Activated CD4-positive, alpha-beta memory T cell treated with anti-CD3 and anti-CD28 coated beads for 36 hours (primary cell): ENCODE results near the gene PSMC3IP. TPM values are rescaled to one million over a fixed set of nuclear protein-coding genes. Genes with fewer than 3 reads are reported as not detected.

Source experiments
- CTCF ChIA-PET: fragments of 350-600 bp; sonication (Branson Sonifier 250); formaldehyde crosslinking; loops from one replicate; lab custom pipeline; 2021; ENCODE audit warnings: antibody characterized with exemption, inconsistent platforms; lab: Charles Lee
- POLR2A ChIA-PET: fragments of 350-600 bp; sonication (Branson Sonifier 250); formaldehyde crosslinking; loops from one replicate; lab custom pipeline; 2021; ENCODE audit warnings: antibody characterized with exemption; lab: Charles Lee
- DNase-seq: peaks from one replicate; pipeline ENCODE4 v3.0.0-alpha.2; 2020
- H3K27ac Mint-ChIP-seq: one replicate; pipeline ENCODE4 v1.8.0; 2021; ENCODE audit warnings: mixed read lengths
- H3K27me3 Mint-ChIP-seq: one replicate; pipeline ENCODE4 v1.8.0; 2021; ENCODE audit warnings: mixed read lengths
- H3K36me3 Mint-ChIP-seq: one replicate; pipeline ENCODE4 v1.8.0; 2021; ENCODE audit warnings: mixed read lengths
- H3K4me1 Mint-ChIP-seq: one replicate; pipeline ENCODE4 v1.8.0; 2021; ENCODE audit warnings: low read depth, mixed read lengths
- H3K4me3 Mint-ChIP-seq: one replicate; pipeline ENCODE4 v1.8.0; 2021; ENCODE audit warnings: mild to moderate bottlenecking, mixed read lengths
- H3K9me3 Mint-ChIP-seq: one replicate; pipeline ENCODE4 v1.8.0; 2021; ENCODE audit warnings: mixed read lengths
- intact Hi-C: fragments of 100-400 bp; cut with micrococcal nuclease; formaldehyde crosslinking; loops from one replicate; pipeline ENCODE4 v1.15.1; 2023
- total RNA-seq, 2 experiments: library from RNA; stranded (reverse); gene quantifications; one replicate each; pipeline ENCODE4 v1.2.3, GENCODE V29; 2021

PSMC3IP gene
- total RNA-seq, 2 experiments from 2014 or later: 26.4 to 29.4 TPM

DNA sequence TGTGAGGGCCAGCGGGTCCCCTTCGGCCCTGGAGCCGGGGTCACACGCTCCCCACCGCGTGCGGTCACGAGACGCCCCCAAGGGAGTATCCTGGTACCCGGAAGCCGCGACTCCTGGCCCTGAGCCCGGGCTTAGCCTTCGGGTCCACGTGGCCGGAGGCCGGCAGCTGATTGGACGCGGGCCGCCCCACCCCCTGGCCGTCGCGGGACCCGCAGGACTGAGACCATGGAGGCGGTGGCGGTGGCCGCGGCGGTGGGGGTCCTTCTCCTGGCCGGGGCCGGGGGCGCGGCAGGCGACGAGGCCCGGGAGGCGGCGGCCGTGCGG is 41.5 kb downstream of the PSMC3IP start, which contains the start of gene NAGLU:
Gene NAGLU, plus strand, starts transcription at position 194 of the 324 bp plus-strand sequence. Its CDS starts 32 bp downstream, at position 226.
- H3K27me3 Mint-ChIP-seq: peaks cover 4% of the 10 kb centered on the region
- ChIA-PET CTCF (interaction anchor here (0.7 to 2.1 kb wide), 15 partner anchors 9 to 519 kb away, joined by 3 to 15 read pairs (median 4); partner anchors contain the start of genes DNAJC7 and PSMC3IP), POLR2A (interaction anchor here (1.0 to 1.6 kb wide), 5 partner anchors 19 to 147 kb away, joined by 3 to 6 read pairs (median 3); partner anchors contain the start of genes PSMC3IP and STAT3)
- peak within 1 kb of the TSS; percentile 74 for H3K27ac Mint-ChIP-seq
- peak within 1 kb of the TSS; percentile 87 for H3K4me3 Mint-ChIP-seq
- intact Hi-C loops: loop anchor here (5.0 to 10.0 kb wide), 2 partner anchors 141 to 351 kb away; partner anchors contain the start of genes HCRT, KCNH4 and PLEKHH3
- DNase-seq: peak; percentile 91
- H3K36me3 Mint-ChIP-seq: peaks cover 6% of the 10 kb centered on the region
- peaks cover 32% of the 10 kb centered on the region for H3K4me1 Mint-ChIP-seq
- H3K9me3 Mint-ChIP-seq: no peaks in the 10 kb centered on the region

DNA sequence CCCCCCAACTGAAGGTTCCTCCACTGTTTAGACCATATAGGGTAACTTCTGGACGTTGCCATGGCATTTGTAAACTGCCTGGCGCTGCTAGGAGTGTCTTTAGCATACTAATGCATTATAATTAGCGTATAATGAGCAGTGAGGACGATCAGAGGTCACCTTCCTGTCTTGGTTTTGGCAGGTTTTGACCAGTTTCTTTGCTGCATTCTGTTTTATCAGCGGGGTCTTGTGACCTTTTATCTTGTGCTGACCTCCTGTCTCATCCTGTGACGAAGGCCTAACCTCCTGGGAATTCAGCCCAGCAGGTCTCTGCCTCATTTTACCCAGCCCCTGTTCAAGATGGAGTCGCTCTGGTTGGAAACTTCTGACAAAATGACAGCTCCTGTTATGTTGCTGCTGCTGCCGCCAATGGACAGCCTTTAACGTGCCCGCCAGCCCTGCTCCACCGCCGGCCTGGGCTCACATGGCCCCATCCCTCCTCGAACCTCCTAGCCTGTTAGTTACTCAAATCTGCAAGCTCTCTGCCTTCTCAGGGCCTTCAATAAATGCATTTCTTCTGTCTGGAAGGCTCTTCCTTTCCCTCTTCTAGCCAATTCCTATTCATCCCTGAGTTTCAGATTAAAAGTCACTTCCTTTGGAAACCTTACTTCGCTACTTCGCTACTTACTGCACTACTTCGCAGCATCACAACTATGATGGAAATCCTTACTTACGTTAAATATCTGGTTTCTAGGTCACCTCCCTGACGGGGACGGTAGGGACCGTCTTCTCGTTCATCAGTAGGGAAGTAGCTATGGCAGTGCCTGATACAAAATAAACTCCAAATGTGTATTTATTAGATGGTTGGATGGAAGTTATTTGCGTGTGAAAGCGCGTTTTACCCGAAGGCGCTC is 42.1 kb downstream of the PSMC3IP start:
- no peaks in the 10 kb centered on the region for H3K9me3 Mint-ChIP-seq
- peaks cover 30% of the 10 kb centered on the region for H3K4me1 Mint-ChIP-seq
- intact Hi-C loops: loop anchor here (5.0 to 10.0 kb wide), 2 partner anchors 142 to 351 kb away; partner anchors contain the start of genes HCRT, KCNH4 and PLEKHH3
- H3K27me3 Mint-ChIP-seq: peaks cover 4% of the 10 kb centered on the region
- peak overlapping the region; percentile 67 for H3K27ac Mint-ChIP-seq
- DNase-seq: no peak
- peaks cover 4% of the 10 kb centered on the region for H3K36me3 Mint-ChIP-seq
- peak overlapping the region; percentile 75 for H3K4me3 Mint-ChIP-seq
- CTCF ChIA-PET: interaction anchor here (0.7 to 2.1 kb wide), 14 partner anchors 8 to 518 kb away, joined by 3 to 15 read pairs (median 6); partner anchors contain the start of genes DNAJC7 and PSMC3IP
- POLR2A ChIA-PET: interaction anchor here (1.0 to 1.6 kb wide), 3 partner anchors 19 to 42 kb away, joined by 3 to 6 read pairs (median 3); partner anchors contain the start of gene PSMC3IP

DNA sequence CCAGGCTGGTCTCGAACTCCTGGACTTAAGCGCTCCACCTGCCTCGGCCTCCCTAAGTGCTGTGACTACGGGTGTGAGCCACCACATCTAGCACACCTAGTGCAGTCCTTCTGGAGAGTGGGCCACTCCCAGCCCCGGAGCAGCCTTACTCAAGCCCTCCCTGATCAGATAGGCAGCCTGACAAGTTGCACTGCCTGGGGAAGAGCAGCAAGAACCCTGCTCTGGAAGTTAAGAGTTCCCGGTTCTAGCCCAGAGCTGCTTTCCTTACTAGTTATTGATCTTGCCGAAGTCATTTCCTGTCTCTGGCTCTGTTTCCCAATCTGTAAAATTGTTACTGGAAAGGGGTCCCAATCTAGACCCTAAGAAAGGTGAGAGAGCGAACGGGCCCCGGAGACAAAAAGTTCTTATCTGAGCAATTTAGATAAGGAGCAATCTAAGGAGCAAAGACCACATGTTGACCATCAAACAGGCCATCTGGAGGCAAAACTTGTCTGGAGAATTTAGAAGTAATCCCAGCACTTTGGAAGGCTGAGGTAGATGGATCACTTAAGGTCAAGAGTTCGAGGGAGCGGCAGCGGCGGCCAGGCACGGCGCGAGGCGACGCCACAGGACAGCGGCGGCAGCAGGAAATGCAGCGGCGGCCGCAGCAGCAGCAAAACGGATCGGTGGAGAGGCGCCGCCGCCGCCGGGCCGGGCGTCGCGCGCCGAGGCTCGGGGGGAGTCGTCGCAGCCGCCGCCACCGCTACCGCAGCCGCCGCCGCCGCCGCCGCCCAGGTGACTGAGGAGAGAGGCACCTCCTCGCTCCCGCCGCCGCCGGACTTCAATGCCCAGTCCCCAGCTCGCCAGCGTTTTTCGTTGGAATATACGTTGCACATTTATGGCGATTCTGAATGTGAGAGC is 45.8 kb downstream of the PSMC3IP start:
- CTCF ChIA-PET: interaction anchor here (0.7 to 2.3 kb wide), 4 partner anchors 12 to 103 kb away, joined by 3 to 11 read pairs (median 6); no protein-coding TSS in a partner anchor
- peaks cover 4% of the 10 kb centered on the region for H3K27me3 Mint-ChIP-seq
- peak; percentile 68 for DNase-seq
- intact Hi-C loops: loop anchor here (10.0 kb wide), 1 partner anchor 347 kb away; the partner anchor contains the start of genes HCRT and KCNH4
- peaks cover 32% of the 10 kb centered on the region for H3K4me1 Mint-ChIP-seq
- no peaks in the 10 kb centered on the region for H3K36me3 Mint-ChIP-seq
- H3K9me3 Mint-ChIP-seq: no peaks in the 10 kb centered on the region
- H3K27ac Mint-ChIP-seq: no peak overlapping the region
- POLR2A ChIA-PET: interaction anchor here (0.9 kb wide), 1 partner anchor 219 kb away, joined by 3 read pairs; no protein-coding TSS in a partner anchor
- H3K4me3 Mint-ChIP-seq: peak overlapping the region; percentile 70

DNA sequence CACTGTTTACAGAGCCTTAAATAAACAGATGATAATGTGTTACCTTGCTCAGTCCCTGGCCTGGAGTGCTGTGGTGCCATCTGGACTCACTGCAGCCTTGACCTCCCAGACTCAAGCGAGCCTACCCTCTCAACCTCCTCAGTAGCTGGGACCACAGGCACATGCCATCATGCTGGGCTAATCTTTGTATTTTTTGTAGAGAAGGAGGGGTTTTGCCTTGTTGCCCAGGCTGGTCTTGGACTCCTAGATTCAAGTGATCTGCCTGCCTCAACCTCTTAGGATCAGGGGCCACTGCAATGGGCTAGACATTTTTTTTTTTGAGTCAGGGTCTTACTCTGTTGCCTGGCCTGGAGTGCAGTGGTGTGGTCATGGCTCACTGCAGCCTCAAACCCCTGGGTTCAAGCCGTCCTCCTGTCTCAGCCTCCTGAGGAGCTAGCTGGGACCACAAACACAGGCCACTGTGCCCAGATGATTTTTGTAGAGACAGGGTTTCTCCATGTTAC is 46.5 kb downstream of the PSMC3IP start:
- peak overlapping the region; percentile 70 for H3K4me3 Mint-ChIP-seq
- CTCF ChIA-PET: interaction anchor here (0.6 to 2.3 kb wide), 5 partner anchors 11 to 103 kb away, joined by 3 to 11 read pairs (median 7); no protein-coding TSS in a partner anchor
- peaks cover 30% of the 10 kb centered on the region for H3K4me1 Mint-ChIP-seq
- no peak for DNase-seq
- intact Hi-C loops: loop anchor here (10.0 kb wide), 1 partner anchor 346 kb away; the partner anchor contains the start of genes HCRT and KCNH4
- H3K27me3 Mint-ChIP-seq: peaks cover 4% of the 10 kb centered on the region
- POLR2A ChIA-PET: interaction anchor here (0.9 kb wide), 1 partner anchor 218 kb away, joined by 3 read pairs; no protein-coding TSS in a partner anchor
- H3K9me3 Mint-ChIP-seq: no peaks in the 10 kb centered on the region
- no peaks in the 10 kb centered on the region for H3K36me3 Mint-ChIP-seq
- no peak overlapping the region for H3K27ac Mint-ChIP-seq

DNA sequence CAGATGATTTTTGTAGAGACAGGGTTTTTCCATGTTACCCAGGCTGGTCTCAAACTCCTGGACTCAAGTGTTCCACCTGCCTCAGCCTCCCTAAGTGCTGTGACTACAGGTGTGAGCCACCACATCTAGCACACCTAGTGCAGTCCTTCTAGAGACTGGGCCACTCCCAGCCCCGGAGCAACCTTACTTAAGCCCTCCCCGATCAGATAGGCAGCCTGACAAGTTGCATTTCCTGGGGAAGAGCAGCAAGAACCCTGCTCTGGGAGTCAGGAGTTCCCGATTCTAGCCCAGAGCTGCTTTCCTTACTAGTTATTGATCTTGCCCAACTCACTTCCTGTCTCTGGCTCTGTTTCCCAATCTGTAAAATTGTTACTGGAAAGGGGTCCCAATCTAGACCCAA is 48.5 kb downstream of the PSMC3IP start:
- peaks cover 7% of the 10 kb centered on the region for H3K27me3 Mint-ChIP-seq
- ChIA-PET CTCF (interaction anchor here (1.0 to 1.3 kb wide), 2 partner anchors 13 to 126 kb away, joined by 3 to 5 read pairs; no protein-coding TSS in a partner anchor), POLR2A (no interaction called here)
- DNase-seq: no peak
- H3K4me3 Mint-ChIP-seq: no peak overlapping the region
- H3K9me3 Mint-ChIP-seq: no peaks in the 10 kb centered on the region
- peaks cover 33% of the 10 kb centered on the region for H3K4me1 Mint-ChIP-seq
- no peak overlapping the region for H3K27ac Mint-ChIP-seq
- intact Hi-C loops: no loop called here
- H3K36me3 Mint-ChIP-seq: no peaks in the 10 kb centered on the region

DNA sequence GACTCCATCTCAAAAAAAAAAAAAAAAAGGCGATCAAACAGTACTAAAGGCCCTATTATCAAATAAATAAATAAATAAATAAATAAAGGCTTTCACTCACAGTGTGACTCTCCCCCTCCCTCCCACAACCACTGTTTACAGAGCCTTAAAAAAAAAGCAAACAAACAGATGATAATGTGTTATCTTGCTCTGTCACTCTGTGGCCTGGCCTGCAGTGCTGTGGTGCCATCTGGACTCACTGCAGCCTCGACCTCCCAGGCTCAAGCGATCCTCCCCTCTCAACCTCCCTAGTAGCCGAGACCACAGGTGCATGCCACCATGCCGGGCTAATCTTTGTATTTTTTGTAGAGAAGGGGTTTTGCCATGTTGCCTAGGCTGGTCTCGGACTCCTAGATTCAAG is 49.6 kb downstream of the PSMC3IP start:
- H3K4me1 Mint-ChIP-seq: peaks cover 37% of the 10 kb centered on the region
- DNase-seq: no peak
- H3K36me3 Mint-ChIP-seq: no peaks in the 10 kb centered on the region
- no peaks in the 10 kb centered on the region for H3K9me3 Mint-ChIP-seq
- no peak overlapping the region for H3K27ac Mint-ChIP-seq
- no peak overlapping the region for H3K4me3 Mint-ChIP-seq
- H3K27me3 Mint-ChIP-seq: peaks cover 9% of the 10 kb centered on the region
- intact Hi-C loops: no loop called here
- ChIA-PET POLR2A (no interaction called here), CTCF (interaction anchor here (0.6 to 2.2 kb wide), 42 partner anchors 8 to 488 kb away, joined by 3 to 23 read pairs (median 4); partner anchors contain the start of genes CAVIN1 and NAGLU)

DNA sequence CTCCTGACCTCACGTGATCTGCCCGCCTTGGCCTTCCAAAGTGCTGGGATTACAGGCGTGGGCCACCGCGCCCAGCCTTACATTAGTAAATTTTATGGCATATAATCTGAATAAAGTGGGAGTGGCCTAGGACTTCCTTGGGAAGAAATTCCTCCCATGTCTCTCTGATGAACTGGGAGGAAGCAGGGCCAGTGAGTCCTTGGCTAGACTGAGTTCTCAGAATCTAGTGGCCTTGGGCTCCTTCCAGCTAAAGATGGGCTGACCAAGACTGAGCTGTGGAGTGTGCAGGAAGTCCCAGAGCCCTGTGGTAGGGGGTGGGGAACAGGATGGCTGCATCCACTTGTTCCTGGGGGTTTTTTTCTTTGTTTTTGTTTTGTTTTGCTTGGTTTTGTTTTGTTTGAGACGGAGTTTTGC is 51.5 kb downstream of the PSMC3IP start:
- Mint-ChIP-seq H3K27ac (no peak overlapping the region), H3K36me3 (peaks cover 10% of the 10 kb centered on the region), H3K4me3 (no peak overlapping the region), H3K4me1 (peaks cover 31% of the 10 kb centered on the region), H3K9me3 (no peaks in the 10 kb centered on the region), H3K27me3 (peaks cover 9% of the 10 kb centered on the region)
- POLR2A ChIA-PET: no interaction called here
- intact Hi-C loops: no loop called here
- CTCF ChIA-PET: interaction anchor here (1.6 to 2.2 kb wide), 4 partner anchors 103 to 212 kb away, joined by 5 to 23 read pairs (median 13); partner anchors contain the start of gene CAVIN1
- no peak for DNase-seq

DNA sequence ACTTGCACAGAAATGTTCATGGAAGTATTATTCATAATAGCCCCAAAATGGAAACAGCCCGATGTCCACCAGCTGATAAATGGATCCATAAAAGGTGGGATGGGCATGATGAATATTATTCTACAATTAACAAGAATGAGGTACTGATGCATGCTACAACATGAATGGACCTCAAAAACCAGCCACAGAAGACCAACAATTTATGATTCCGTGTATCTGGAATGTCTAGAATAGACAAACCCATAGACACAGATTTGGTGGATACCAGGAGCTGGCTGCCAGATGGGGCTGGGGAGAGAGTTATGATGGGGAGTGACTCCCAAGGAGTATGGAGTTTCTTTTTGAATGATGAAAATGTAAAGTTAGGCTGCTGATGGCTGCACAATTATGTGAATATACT is 52.3 kb downstream of the PSMC3IP start:
- intact Hi-C loops: no loop called here
- ChIA-PET POLR2A (interaction anchor here (1.0 kb wide), 1 partner anchor 93 kb away, joined by 3 read pairs; no protein-coding TSS in a partner anchor), CTCF (interaction anchor here (0.6 to 1.9 kb wide), 3 partner anchors 11 to 204 kb away, joined by 3 to 7 read pairs (median 4); partner anchors contain the start of gene NAGLU)
- Mint-ChIP-seq H3K27ac (no peak overlapping the region), H3K9me3 (no peaks in the 10 kb centered on the region), H3K27me3 (peaks cover 9% of the 10 kb centered on the region), H3K36me3 (peaks cover 10% of the 10 kb centered on the region), H3K4me1 (peaks cover 25% of the 10 kb centered on the region), H3K4me3 (no peak overlapping the region)
- DNase-seq: no peak

DNA sequence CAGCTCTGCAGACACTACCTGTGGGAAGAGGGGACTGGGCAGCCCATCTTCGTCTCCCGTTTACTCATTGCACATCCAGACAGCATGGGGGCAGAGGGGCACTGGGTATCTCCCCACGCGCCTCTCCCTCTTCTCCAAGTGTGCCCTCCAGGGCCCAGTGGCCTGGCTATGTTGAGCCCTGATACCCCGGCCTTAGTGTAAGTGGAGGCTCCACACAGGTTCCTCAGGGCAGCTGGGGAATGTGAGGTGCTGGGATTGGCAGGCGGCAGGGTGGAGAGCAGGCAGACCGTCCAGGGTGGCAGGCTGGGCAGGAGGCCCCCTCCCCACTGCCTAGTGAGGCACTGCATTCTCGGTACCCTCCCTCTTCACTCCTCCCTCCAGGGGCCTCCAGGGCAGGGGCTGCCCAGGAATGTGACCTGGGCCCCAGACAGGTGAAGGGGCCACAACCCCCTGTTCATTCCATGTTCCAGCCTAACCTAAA is 54.7 kb downstream of the PSMC3IP start:
- Mint-ChIP-seq H3K27me3 (peaks cover 9% of the 10 kb centered on the region), H3K27ac (no peak overlapping the region), H3K4me1 (peaks cover 15% of the 10 kb centered on the region), H3K4me3 (no peak overlapping the region), H3K36me3 (peaks cover 10% of the 10 kb centered on the region), H3K9me3 (no peaks in the 10 kb centered on the region)
- CTCF ChIA-PET: interaction anchor here (0.7 kb wide), 1 partner anchor 84 kb away, joined by 3 read pairs; no protein-coding TSS in a partner anchor
- no peak for DNase-seq
- intact Hi-C loops: loop anchor here (5.0 kb wide), 1 partner anchor 201 kb away; no protein-coding TSS in a partner anchor
- POLR2A ChIA-PET: interaction anchor here (0.6 kb wide), 1 partner anchor 11 kb away, joined by 3 read pairs; no protein-coding TSS in a partner anchor
